ENCODE results near the gene LHX3. TPM values are rescaled to one million over a fixed set of nuclear protein-coding genes. Genes with fewer than 3 reads are reported as not detected.

Gene LHX3
- total RNA-seq, 4 donors from 2014 or later: not detected

GRCh38 chr9:136216541-136217244 is 11.8 kb upstream of the LHX3 start:
- H3K4me1 ChIP-seq: no peaks in the 10 kb centered on the region
- DNase-seq: no peak
- intact Hi-C loops (cut with DNase I): no loop called here
- 92 to 94% methylated on average over 28 to 33 of the region's 37 CpGs for WGBS, 2 donors
- TF ChIP-seq CTCF (IDR thresholded peaks at IDR 0.05) (no peak), POLR2A (IDR thresholded peaks at IDR 0.05) (no peak)
- peaks cover 25 to 37% of the 10 kb centered on the region in 2 donors for H3K36me3 ChIP-seq
- no peaks in the 10 kb centered on the region for H3K27me3 ChIP-seq
- no peak overlapping the region for H3K4me3 ChIP-seq (replicated peaks in 1 of 3)
- no peaks in the 10 kb centered on the region for H3K9me3 ChIP-seq
- no peak overlapping the region for H3K27ac ChIP-seq

GRCh38 chr9:136213733-136214132 is 8.8 kb upstream of the LHX3 start:
- WGBS, 2 donors: 97 to 98% methylated on average over 9 of the region's 9 CpGs

GRCh38 chr9:136212345-136212950 is 7.5 kb upstream of the LHX3 start:
- intact Hi-C loops (cut with DNase I): no loop called here

More at GRCh38 chr9:136213733-136214132, 8.8 kb upstream of the LHX3 start:
- Histone ChIP-seq H3K36me3 (peaks cover 36 to 37% of the 10 kb centered on the region in 2 donors), H3K27ac (no peak overlapping the region), H3K9me3 (no peaks in the 10 kb centered on the region), H3K4me3 (replicated peaks in 1 of 3) (no peak overlapping the region), H3K27me3 (no peaks in the 10 kb centered on the region), H3K4me1 (no peaks in the 10 kb centered on the region)
- TF ChIP-seq CTCF (IDR thresholded peaks at IDR 0.05): no peak
- no peak for DNase-seq
- intact Hi-C loops (cut with DNase I): no loop called here

GRCh38 chr9:136211441-136212344 is 6.8 kb upstream of the LHX3 start:
- Histone ChIP-seq H3K27me3 (no peaks in the 10 kb centered on the region), H3K4me1 (no peaks in the 10 kb centered on the region), H3K36me3 (peaks cover 34 to 36% of the 10 kb centered on the region in 2 donors), H3K4me3 (replicated peaks in 1 of 3) (no peak overlapping the region), H3K27ac (no peak overlapping the region), H3K9me3 (no peaks in the 10 kb centered on the region)
- intact Hi-C loops (cut with DNase I): no loop called here
- 92 to 95% methylated on average over 22 to 28 of the region's 35 CpGs for WGBS, 2 donors
- DNase-seq: no peak
- TF ChIP-seq CTCF (IDR thresholded peaks at IDR 0.05) (no peak), POLR2A (IDR thresholded peaks at IDR 0.05) (no peak)

More at GRCh38 chr9:136212345-136212950, 7.5 kb upstream of the LHX3 start:
- no peaks in the 10 kb centered on the region for H3K4me1 ChIP-seq
- WGBS, 2 donors: 86 to 91% methylated on average over 28 of the region's 28 CpGs
- H3K36me3 ChIP-seq: peaks cover 34 to 36% of the 10 kb centered on the region in 2 donors
- H3K4me3 ChIP-seq (replicated peaks in 1 of 3): no peak overlapping the region
- no peaks in the 10 kb centered on the region for H3K9me3 ChIP-seq
- TF ChIP-seq CTCF (IDR thresholded peaks at IDR 0.05) (no peak), POLR2A (IDR thresholded peaks at IDR 0.05) (no peak)
- H3K27me3 ChIP-seq: no peaks in the 10 kb centered on the region
- no peak for DNase-seq
- no peak overlapping the region for H3K27ac ChIP-seq
